Erythroblast (primary cell): Measurements from ENCODE around the gene RYR2.

Source experiments
- DNase-seq, 2 experiments: peaks; one replicate each; lab custom pipeline; 2025; lab: John Stamatoyannopoulos, UW
- GATA1 ChIP-seq: IDR thresholded peaks from 2 replicates; pipeline ENCODE4 v1.6.1; 2011; ENCODE audit warnings: low read depth, mild to moderate bottlenecking, control low read depth, low read length, moderate library complexity
- POLR2A ChIP-seq: IDR thresholded peaks from 2 replicates; pipeline ENCODE4 v1.6.1; 2011; ENCODE audit warnings: mild to moderate bottlenecking, low read length

RYR2 gene

DNA sequence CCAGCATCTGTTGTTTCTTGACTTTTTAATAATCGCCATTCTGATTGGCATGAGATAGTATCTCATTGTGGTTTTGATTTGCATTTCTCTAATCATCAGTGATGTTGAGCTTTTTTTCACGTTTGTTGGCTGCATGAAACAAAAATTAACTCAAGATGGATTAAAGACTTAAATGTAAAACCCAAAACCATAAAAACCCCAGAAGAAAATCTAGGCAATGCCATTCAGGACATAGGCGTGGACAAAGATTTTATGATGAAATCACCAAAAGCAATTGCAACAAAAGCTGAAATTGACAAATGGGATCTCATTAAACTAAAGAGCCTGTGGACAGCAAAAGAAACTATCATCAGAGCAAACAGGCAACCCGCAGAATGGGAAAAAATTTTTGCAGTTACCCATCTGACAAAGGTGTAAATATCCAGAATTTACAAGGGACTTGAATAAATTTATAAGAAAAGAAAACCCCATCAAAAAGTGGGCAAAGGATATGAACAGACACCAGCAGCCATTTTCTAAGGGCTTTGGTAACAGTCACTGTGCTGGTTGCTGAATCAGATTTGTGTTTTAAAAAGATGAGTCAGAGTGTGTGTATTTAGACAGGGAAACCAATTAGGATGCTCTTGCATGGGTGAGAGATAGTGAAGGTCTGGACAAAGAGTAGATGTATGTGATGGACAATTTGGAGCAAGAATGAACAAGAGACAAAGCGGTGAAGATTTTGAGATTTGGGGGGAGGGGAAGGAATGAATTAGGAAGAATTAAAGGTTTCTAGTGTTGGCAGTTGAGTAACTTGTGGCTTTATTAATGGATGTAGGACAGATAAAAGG is 110.7 kb downstream of the RYR2 start:
- TF ChIP-seq POLR2A (no peak), GATA1 (no peak)
- no peak for DNase-seq

DNA sequence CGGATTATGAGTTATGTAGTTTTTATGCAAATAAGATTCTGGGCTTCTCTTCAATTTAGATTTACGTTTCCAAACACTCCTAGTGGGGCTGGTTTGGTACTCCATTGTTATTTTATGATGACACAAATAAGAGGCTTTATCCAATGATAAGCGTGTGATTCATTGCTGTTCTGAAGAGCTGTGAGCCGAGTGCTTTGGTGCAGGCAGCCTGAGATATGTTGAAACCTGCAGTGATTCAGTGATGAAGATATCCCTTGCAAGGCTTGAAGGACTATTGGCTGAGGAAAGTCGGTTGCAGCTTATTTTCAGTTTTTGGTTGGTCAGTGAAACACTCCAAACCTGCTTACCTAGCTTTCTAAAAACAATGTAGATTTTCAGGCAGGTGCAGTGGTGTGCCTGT is 112.2 kb downstream of the RYR2 start:
- no peak for TF ChIP-seq POLR2A
- no peak for TF ChIP-seq GATA1
- DNase-seq: no peak

DNA sequence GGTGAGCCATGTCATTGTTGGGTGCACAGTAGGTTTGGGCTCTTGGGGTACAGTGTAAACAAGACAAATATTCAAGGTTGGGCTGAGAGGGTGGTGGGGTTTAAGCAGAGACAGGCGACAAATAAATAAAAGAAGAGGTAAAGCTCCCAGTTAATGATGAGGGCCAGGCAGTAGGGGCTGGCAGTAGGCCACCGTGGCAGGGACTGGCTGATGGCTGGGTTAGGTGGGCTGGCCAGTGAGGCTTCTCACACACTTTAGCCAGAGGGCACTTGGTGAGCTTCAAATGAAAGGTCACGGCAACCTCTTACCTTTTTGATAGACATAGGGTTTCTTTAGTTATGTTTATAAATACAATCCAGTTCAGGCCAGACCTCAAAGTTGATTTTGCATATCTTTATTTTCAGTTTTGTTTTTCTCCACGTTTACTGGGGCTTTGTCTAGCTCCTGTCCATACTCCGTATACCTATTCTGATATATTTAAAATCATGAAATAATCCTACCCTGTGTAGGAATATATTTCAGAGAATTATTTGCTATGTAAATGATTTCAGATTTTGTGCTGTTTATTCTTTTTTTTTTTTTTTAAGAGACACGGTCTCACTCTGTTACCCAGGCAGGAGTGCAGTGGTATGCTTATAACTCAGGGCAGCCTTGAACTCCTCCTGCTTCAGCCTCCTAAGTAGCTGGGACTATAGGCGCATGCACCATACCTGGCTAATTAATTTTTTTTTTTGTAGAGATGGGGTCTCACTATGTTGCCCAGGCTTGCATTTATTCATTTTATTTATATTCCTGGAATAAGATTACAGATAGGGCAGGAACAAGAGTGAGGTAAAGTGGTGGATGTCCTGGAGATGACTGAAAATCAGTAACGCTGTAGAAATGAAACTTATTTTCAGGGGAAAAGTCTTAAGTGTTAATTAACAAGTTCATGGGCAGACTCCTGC is 122.7 kb downstream of the RYR2 start:
- no peak for DNase-seq
- TF ChIP-seq POLR2A: no peak
- no peak for TF ChIP-seq GATA1

DNA sequence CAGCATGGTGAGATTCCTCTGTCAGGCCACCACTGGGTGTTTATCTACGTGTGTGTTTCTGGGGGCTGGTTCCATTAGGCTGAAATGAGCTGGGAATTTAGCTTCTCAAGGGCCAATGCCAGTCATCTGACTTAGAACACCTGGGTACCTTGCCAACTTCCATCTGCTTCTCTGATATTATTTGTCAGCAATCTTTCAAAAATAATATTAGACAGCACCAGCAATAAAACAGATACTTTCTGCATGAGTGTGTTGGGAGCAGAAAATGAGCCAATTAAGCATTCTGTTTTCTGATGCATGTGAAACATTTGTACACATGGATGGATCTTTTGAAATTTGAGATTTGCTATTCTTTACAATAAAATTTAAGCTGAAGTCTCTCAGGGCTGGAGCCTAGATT is 124.1 kb downstream of the RYR2 start:
- no peak for TF ChIP-seq POLR2A
- no peak for TF ChIP-seq GATA1

DNA sequence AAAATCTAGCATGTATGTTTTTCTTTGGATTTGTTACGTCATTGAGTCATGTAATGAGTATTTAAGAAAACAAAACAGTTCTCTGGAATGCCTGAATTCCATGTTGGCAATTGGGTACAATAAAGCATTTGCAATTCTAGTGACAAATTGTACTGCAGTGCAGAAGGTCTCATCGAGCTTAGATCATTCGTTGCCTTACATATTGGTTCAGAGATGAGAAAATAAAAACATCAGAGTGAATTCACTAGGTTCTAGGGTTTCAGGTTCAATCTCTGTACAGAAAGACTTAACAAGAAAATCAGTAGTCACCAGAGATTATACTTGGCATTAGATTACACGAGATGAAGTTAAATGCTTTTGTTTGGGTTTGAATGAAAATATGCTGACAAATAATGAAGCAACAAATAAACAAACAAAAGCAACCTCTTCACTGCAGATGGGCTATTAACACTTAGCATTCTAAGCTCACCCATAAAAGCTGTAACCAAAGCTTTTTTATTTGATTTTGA is 124.7 kb downstream of the RYR2 start:
- DNase-seq: no peak
- TF ChIP-seq GATA1: no peak
- no peak for TF ChIP-seq POLR2A

More for the DNA sequence above, 124.1 kb downstream of the RYR2 start:
- no peak for DNase-seq

DNA sequence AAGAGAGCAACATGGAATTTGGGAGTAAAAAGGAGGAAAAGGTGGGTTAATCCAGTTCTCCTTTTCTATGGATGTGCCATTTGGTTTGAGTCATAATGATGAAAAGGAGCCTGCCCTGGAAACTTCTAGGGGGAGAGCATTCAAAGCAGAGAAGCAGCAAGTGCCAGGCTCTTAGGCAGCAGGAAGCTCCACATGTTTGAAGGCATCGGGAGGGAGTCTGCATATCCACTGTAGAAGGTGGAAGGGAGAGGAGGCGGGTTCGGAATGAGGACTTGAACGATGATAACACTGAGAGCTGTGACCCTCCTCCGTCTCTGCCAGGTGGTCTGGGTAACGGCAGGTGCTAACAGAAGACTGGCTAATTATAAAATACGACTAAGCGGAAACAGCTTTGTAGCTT is 128.2 kb downstream of the RYR2 start:
- DNase-seq: no peak
- TF ChIP-seq POLR2A: no peak
- no peak for TF ChIP-seq GATA1

DNA sequence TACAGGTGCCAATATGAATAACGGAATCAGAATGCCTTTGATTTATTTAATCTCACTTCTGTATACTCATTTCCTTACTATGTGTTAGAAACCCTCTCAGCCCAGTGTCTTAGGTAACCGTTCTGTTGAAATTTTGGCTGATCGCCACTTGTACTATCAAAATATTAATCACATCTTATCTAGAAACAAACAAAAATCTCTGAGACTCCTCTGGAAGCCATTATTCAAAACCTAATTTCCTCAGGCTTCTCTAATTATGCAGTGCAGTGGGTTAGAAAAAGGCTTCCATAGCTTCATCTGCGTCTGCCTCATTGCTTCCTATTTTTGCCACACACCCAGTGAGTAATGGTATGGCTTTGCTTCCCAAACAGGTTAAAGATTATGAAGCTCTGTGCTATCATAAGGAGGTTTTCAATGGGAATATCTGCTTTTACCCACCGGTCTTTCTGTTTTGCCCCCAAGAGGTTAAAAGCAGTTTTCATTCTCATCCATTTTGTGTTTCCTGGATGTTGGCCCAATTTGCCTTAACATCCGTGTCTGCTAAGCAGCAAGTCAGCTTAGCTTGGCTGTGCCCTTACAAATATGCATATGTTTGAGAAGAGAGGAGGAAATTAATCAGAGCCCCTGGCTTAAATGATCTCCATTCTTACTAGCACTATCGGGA is 129.6 kb downstream of the RYR2 start:
- no peak for TF ChIP-seq POLR2A
- no peak for TF ChIP-seq GATA1
- DNase-seq: no peak

DNA sequence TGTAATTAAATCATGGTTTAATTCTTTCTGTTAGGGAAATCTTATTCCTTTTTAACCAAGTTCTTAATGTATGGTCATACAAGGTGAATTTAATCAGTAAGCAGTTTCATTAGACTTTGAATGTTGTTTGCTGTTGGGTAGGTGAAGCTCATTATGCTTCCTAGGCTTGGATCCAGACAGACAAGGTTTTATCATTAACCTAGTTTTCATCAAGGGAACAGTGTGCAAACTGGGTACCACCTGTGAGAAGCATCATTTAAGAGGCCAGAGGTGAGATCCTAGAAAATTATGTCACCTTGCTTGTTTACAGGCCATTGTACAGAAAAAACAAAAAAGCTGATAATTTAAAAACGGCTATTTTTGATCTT is 130.1 kb downstream of the RYR2 start:
- no peak for TF ChIP-seq GATA1
- TF ChIP-seq POLR2A: no peak
- no peak for DNase-seq

DNA sequence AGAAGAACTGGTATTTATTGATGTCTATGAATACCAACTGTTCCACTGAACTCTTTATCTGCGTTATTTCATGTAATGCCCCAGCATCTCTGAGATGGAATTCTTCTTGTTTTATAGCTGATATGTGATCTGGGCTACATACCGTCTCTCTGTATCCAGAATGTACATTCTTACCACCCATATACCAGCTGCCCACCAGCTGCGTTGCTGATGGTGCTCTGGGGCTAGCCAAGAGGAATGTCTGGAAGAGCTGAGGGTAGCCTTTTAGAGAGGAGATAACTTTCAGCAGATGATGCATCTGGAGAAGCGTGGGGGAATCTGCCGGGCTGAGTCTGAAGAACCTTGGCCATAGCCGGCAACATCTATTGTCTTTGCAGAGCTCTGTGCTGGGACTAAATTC is 137.5 kb downstream of the RYR2 start:
- DNase-seq: no peak
- no peak for TF ChIP-seq GATA1
- TF ChIP-seq POLR2A: no peak

DNA sequence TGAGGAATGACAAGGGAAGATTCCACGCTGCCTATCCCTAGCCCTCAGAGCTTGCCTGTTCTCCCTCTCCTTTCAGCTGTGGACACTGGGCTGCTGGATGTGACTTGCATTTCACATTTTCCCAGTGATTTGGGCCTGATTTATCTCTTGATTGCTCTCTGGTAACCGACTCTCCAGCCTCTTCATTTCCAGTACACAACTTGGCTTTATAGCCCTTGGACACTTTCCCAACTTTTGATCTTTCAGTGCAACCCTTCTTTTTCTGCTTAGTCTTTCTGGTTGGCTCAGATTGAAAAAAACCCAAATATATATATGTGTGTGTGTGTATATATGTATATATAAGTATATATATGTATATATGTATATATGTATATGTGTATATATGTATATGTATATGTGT is 138.3 kb downstream of the RYR2 start:
- DNase-seq: no peak
- TF ChIP-seq POLR2A (no peak), GATA1 (no peak)

DNA sequence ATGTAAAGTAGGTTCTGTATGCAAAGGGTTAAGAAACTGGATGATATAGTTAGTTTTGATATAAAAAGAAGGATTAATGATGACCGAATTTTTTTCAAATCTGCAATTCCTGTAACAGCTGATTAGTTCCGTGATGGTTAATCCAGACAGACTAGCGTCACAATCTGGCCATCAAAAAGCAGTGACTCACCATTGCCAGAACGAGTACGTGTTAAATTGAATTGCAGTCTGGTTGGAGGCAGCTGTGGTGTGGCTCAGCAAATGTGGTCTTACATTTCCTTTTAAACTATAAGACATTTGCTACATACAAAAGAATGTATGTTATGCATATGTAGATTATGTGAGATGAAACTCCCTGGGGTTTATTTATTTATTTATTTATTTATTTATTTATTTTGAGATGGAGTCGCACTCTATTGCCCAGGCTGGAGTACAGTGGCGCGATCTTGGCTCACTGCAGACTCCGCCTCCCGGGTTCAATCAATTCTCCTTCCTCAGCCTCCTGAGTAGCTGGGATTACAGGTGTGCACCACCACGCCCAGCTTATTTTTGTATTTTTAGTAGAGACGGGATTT is 139.8 kb downstream of the RYR2 start:
- no peak for DNase-seq

DNA sequence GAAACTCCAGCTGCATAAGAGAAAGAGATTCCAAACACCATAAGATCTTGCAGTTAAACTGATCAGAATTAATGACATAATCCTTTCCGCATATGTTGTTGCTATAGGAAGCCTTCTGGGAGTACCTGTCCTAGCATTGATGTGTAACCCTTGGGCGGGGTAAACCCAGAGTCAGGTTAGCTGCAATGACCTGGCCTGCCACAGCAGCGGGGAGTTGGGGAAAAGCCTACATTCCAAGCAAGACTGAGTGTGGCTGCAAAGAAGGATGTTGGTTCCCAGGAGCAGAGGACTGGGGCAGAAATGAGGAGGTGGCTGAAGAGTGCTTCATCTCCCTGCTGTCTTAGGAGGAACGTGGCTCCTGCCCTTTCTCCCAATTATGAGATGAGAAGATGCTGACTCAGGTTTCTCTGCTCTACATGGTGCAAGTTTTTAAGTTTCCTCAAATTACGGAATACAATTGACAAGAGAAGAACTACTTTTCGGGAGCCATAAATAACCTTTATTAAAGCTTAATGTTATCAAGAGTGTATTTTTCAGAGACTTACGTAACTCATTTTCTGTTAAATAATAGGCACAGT is 142.1 kb downstream of the RYR2 start:
- no peak for DNase-seq
- no peak for TF ChIP-seq POLR2A
- no peak for TF ChIP-seq GATA1

More for the DNA sequence above, 139.8 kb downstream of the RYR2 start:
- no peak for TF ChIP-seq POLR2A
- no peak for TF ChIP-seq GATA1

DNA sequence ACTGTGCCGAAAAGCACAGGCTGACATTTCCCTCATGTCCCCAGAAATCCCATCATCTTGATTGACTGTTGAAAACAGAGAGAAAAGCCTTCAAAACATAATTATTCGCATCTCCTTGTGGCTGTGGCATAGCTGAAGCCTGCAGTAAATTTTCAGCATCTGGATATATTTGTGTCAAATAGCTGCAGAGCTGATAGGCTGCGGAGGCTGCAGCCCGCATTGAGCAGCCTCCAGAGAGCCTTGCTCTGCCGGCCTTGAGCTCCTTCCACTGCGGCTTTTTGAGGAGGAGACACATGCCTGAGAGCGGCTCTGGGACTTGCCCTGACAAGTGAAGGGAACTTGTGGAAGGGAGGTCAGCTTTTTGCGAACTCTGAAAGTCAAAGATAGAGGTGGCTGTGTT is 144.7 kb downstream of the RYR2 start:
- no peak for TF ChIP-seq GATA1
- no peak for TF ChIP-seq POLR2A

More for the DNA sequence above, 144.7 kb downstream of the RYR2 start:
- DNase-seq: no peak
